WERI-Rb-1 (cell line): ENCODE results near the gene TBL1XR1.

Experiments
- DNase-seq: peaks from one replicate; pipeline ENCODE4 v3.0.0-alpha.2; 2020
- H3K27ac ChIP-seq: fragments of 250-450 bp; sonication (Bioruptor Pico); 2 replicates; pipeline ENCODE4 v1.5.1; 2020; ENCODE audit warnings: mild to moderate bottlenecking, moderate library complexity
- H3K27me3 ChIP-seq: fragments of 250-450 bp; sonication (Bioruptor Pico); 2 replicates; pipeline ENCODE4 v1.5.1; 2021; ENCODE audit warnings: mild to moderate bottlenecking, low read depth, moderate library complexity; ENCODE audit not compliant: insufficient read depth, severe bottlenecking
- H3K36me3 ChIP-seq: fragments of 250-450 bp; sonication (Bioruptor Pico); 2 replicates; pipeline ENCODE4 v1.5.1; 2020; ENCODE audit warnings: mild to moderate bottlenecking, moderate library complexity
- H3K4me3 ChIP-seq: 2 replicates; pipeline ENCODE4 v1.5.1; 2011; ENCODE audit warnings: low read depth, mild to moderate bottlenecking, control low read depth, low read length
- H3K9me3 ChIP-seq: fragments of 250-450 bp; sonication (Bioruptor Pico); 2 replicates; pipeline ENCODE4 v1.5.1; 2021; ENCODE audit warnings: mild to moderate bottlenecking, moderate library complexity; ENCODE audit not compliant: severe bottlenecking
- CTCF ChIP-seq: IDR thresholded peaks from 2 replicates; pipeline ENCODE4 v1.5.1; 2011; ENCODE audit warnings: low read depth, mild to moderate bottlenecking, control low read depth, inconsistent platforms, low read length

TBL1XR1 gene

GRCh38 chr3:177137774-177138705 is 59.2 kb downstream of the TBL1XR1 start:
- Histone ChIP-seq H3K4me3 (no peak overlapping the region), H3K36me3 (peaks cover 4% of the 10 kb centered on the region; the same call in 1 of the 2 replicates), H3K27ac (no peak overlapping the region), H3K9me3 (no peaks in the 10 kb centered on the region), H3K27me3 (no peaks in the 10 kb centered on the region)
- DNase-seq: no peak
- no peak for TF ChIP-seq CTCF

GRCh38 chr3:177136741-177137140 is 60.5 kb downstream of the TBL1XR1 start:
- no peak for TF ChIP-seq CTCF

GRCh38 chr3:177135841-177136492 is 61.3 kb downstream of the TBL1XR1 start:
- Histone ChIP-seq H3K27me3 (no peaks in the 10 kb centered on the region), H3K4me3 (no peak overlapping the region), H3K9me3 (no peaks in the 10 kb centered on the region), H3K36me3 (0 out of 2 replicates have a peak, but pooled peaks cover 11% of the 10 kb centered on the region), H3K27ac (no peak overlapping the region)
- DNase-seq: no peak
- no peak for TF ChIP-seq CTCF

More at GRCh38 chr3:177136741-177137140, 60.5 kb downstream of the TBL1XR1 start:
- 0 out of 2 replicates have a peak, but pooled peaks cover 11% of the 10 kb centered on the region for H3K36me3 ChIP-seq
- H3K27ac ChIP-seq: no peak overlapping the region
- H3K4me3 ChIP-seq: no peak overlapping the region
- no peaks in the 10 kb centered on the region for H3K27me3 ChIP-seq
- no peak for DNase-seq
- H3K9me3 ChIP-seq: no peaks in the 10 kb centered on the region

- H3K9me3 ChIP-seq: no peaks in the 10 kb centered on the region
- 0 out of 2 replicates have a peak, but pooled peaks cover 11% of the 10 kb centered on the region for H3K36me3 ChIP-seq
- TF ChIP-seq CTCF: no peak
- DNase-seq: no peak
- no peak overlapping the region for H3K4me3 ChIP-seq
- H3K27ac ChIP-seq: no peak overlapping the region
- H3K27me3 ChIP-seq: no peaks in the 10 kb centered on the region
Measured at GRCh38 chr3:177134816-177135210, 62.5 kb downstream of the TBL1XR1 start.

GRCh38 chr3:177133860-177134815 is 63.1 kb downstream of the TBL1XR1 start:
- no peaks in the 10 kb centered on the region for H3K27me3 ChIP-seq
- DNase-seq: no peak
- H3K36me3 ChIP-seq: 0 out of 2 replicates have a peak, but pooled peaks cover 11% of the 10 kb centered on the region
- H3K9me3 ChIP-seq: no peaks in the 10 kb centered on the region
- H3K27ac ChIP-seq: no peak overlapping the region
- no peak overlapping the region for H3K4me3 ChIP-seq
- no peak for TF ChIP-seq CTCF
